ENCODE results near the gene SCN2B. TPM values are rescaled to one million over a fixed set of nuclear protein-coding genes. Genes with fewer than 3 reads are reported as not detected.

SCN2B gene
- total RNA-seq, 2 donors from 2014 or later: 3.4 to 8.2 TPM

- Histone ChIP-seq H3K27ac (no peak overlapping the region), H3K9me3 (no peaks in the 10 kb centered on the region), H3K27me3 (no peaks in the 10 kb centered on the region), H3K36me3 (no peaks in the 10 kb centered on the region), H3K4me1 (peaks cover 0 to 40% of the 10 kb centered on the region in 2 donors), H3K4me3 (no peak overlapping the region)
- TF ChIP-seq CTCF (IDR thresholded peaks at IDR 0.05): no peak
- DNase-seq (ENCODE audit: low spot score): no peak
Observed at GRCh38 chr11:118148856-118149255, 27.6 kb downstream of the SCN2B start.

- Histone ChIP-seq H3K9me3 (no peaks in the 10 kb centered on the region), H3K27me3 (no peaks in the 10 kb centered on the region), H3K36me3 (no peaks in the 10 kb centered on the region), H3K4me3 (no peak overlapping the region), H3K4me1 (peaks cover 0 to 37% of the 10 kb centered on the region in 2 donors), H3K27ac (peak overlapping the region in 1 of 2 donors; percentile 25)
- DNase-seq (ENCODE audit: low spot score): no peak
- no peak for TF ChIP-seq CTCF (IDR thresholded peaks at IDR 0.05)
Observed at GRCh38 chr11:118148240-118148639, 28.2 kb downstream of the SCN2B start.

- DNase-seq (ENCODE audit: low spot score): no peak
- Histone ChIP-seq H3K4me3 (no peak overlapping the region), H3K36me3 (no peaks in the 10 kb centered on the region), H3K9me3 (no peaks in the 10 kb centered on the region), H3K27ac (no peak overlapping the region), H3K4me1 (peaks cover 0 to 37% of the 10 kb centered on the region in 2 donors), H3K27me3 (no peaks in the 10 kb centered on the region)
- TF ChIP-seq CTCF (IDR thresholded peaks at IDR 0.05): no peak
Observed at GRCh38 chr11:118147502-118147901, 28.9 kb downstream of the SCN2B start.

- peak overlapping the region; percentile 61 to 76 for H3K27ac ChIP-seq
Observed at GRCh38 chr11:118146554-118146953, 29.9 kb downstream of the SCN2B start.

GRCh38 chr11:118145285-118146227 is 30.9 kb downstream of the SCN2B start:
- Histone ChIP-seq H3K27ac (peak overlapping the region; percentile 61 to 76), H3K4me1 (peaks cover 0 to 30% of the 10 kb centered on the region in 2 donors), H3K4me3 (peak overlapping the region; percentile 35 to 69)

More at GRCh38 chr11:118146554-118146953, 29.9 kb downstream of the SCN2B start:
- Histone ChIP-seq H3K4me3 (no peak overlapping the region), H3K36me3 (no peaks in the 10 kb centered on the region), H3K9me3 (no peaks in the 10 kb centered on the region), H3K27me3 (no peaks in the 10 kb centered on the region), H3K4me1 (peaks cover 0 to 30% of the 10 kb centered on the region in 2 donors)
- TF ChIP-seq CTCF (IDR thresholded peaks at IDR 0.05): no peak
- no peak for DNase-seq (ENCODE audit: low spot score)

More at GRCh38 chr11:118145285-118146227, 30.9 kb downstream of the SCN2B start:
- peak; percentile 80 for DNase-seq (ENCODE audit: low spot score)
- no peaks in the 10 kb centered on the region for H3K36me3 ChIP-seq
- peak; percentile 75 to 91 for TF ChIP-seq CTCF (IDR thresholded peaks at IDR 0.05)
- no peaks in the 10 kb centered on the region for H3K27me3 ChIP-seq
- no peaks in the 10 kb centered on the region for H3K9me3 ChIP-seq

All from right atrium auricular region (tissue), 2 donors.